K562 (cell line): ENCODE measurements around the gene BNIP1. TPM values are rescaled to one million over a fixed set of nuclear protein-coding genes. Genes with fewer than 3 reads are reported as not detected.

Source experiments
- ATAC-seq: fragments of 200-7000 bp; cut with Tn5 transposase; 3 replicates; pipeline ENCODE4 v1.9.1; 2020; ENCODE audit warnings: moderate library complexity
- BruUV-seq: library from RNA; stranded (reverse); fragments of 400-500 nt; replicated peaks from 2 replicates; lab custom pipeline; 2021; lab: Mats Ljungman, UMichigan
- CTCF ChIA-PET: fragments of 300-600 bp; formaldehyde crosslinking; extraction: SDS; loops from one replicate; lab custom pipeline; 2021; ENCODE audit warnings: low intra/inter-chr PET ratio; lab: Yijun Ruan, JAX
- POLR2A ChIA-PET: fragments of 300-600, 350-650 bp; sonication (Branson Sonifier 250); formaldehyde crosslinking; extraction: SDS; loops from one replicate; lab custom pipeline; 2021; ENCODE audit warnings: antibody characterized with exemption, inconsistent platforms; lab: Yijun Ruan, JAX
- DNase-seq, 4 experiments: peaks; one replicate each; pipeline versions ENCODE4 v3.0.0 to v3.0.0-alpha.2; 2011 to 2018; ENCODE audit warnings: low spot score in 3 of 4, mixed read lengths in 3 of 4; ENCODE audit errors: extremely low read depth in 1 of 4
- FAIRE-seq: peaks from 2 replicates; lab custom pipeline; 2011; peaks lifted over from hg19 to GRCh38; lab: Jason Lieb, UNC
- H2AFZ ChIP-seq: 2 replicates; pipeline ENCODE4 v1.6.0; 2011; ENCODE audit warnings: low read depth, low read length, control low read depth, inconsistent platforms
- H3K27ac ChIP-seq: fragments of 200-600 bp; 3 replicates; pipeline ENCODE4 v1.8.0; 2011; ENCODE audit warnings: low read depth, mild to moderate bottlenecking, control low read depth, inconsistent platforms, low read length, moderate library complexity, mixed read lengths; ENCODE audit errors: extremely low read depth
- H3K27me3 ChIP-seq, 2 experiments: fragments of 300-600 bp in 1 of 2; 2 replicates in 1 of 2; 3 replicates in 1 of 2; pipeline versions ENCODE4 v1.6.0 to v1.8.0; 2011; ENCODE audit warnings: inconsistent platforms in 2 of 2, low read length in 2 of 2, mild to moderate bottlenecking in 1 of 2, mixed read lengths in 1 of 2, moderate library complexity in 1 of 2; ENCODE audit not compliant: control insufficient read depth in 2 of 2, insufficient read depth in 2 of 2
- H3K36me3 ChIP-seq: fragments of 300-600 bp; 3 replicates; pipeline ENCODE4 v1.8.0; 2011; ENCODE audit warnings: mild to moderate bottlenecking, low read length, inconsistent platforms; ENCODE audit not compliant: control insufficient read depth, insufficient read depth
- H3K4me1 ChIP-seq, 2 experiments: fragments of 200-600 bp in 1 of 2; replicated peaks in 1 of 2; 2 replicates in 1 of 2; 3 replicates in 1 of 2; pipeline versions ENCODE4 v1.5.1 to v1.8.0; 2011; ENCODE audit warnings: inconsistent platforms in 2 of 2, low read length in 2 of 2, mild to moderate bottlenecking in 1 of 2, mixed read lengths in 1 of 2, moderate library complexity in 1 of 2; ENCODE audit not compliant: control insufficient read depth in 2 of 2, insufficient read depth in 2 of 2
- H3K4me2 ChIP-seq: 2 replicates; pipeline ENCODE4 v1.6.1; 2011; ENCODE audit warnings: low read length, control low read depth, inconsistent platforms, mixed read lengths; ENCODE audit not compliant: insufficient read depth
- H3K4me3 ChIP-seq: fragments of 200-600 bp; sonication (generic), shearing (Covaris generic); 2 replicates; pipeline ENCODE4 v1.5.1; 2016; ENCODE audit warnings: control low read depth, inconsistent platforms
- H3K79me2 ChIP-seq: fragments of 200-600 bp; 3 replicates; pipeline ENCODE4 v1.8.0; 2011; ENCODE audit warnings: low read length, inconsistent platforms; ENCODE audit not compliant: control insufficient read depth, insufficient read depth
- H3K9ac ChIP-seq, 2 experiments: 2 replicates each; pipeline versions ENCODE4 v1.6.0 to v1.6.1; 2011; ENCODE audit warnings: low read depth in 2 of 2, low read length in 2 of 2, control low read depth in 1 of 2, inconsistent platforms in 1 of 2, mild to moderate bottlenecking in 1 of 2, mixed read lengths in 1 of 2; ENCODE audit not compliant: insufficient read depth in 1 of 2
- H3K9me1 ChIP-seq: one replicate; pipeline ENCODE4 v1.6.0; 2011; ENCODE audit warnings: inconsistent platforms, mild to moderate bottlenecking, low read length, moderate library complexity; ENCODE audit not compliant: control insufficient read depth, insufficient read depth
- H3K9me3 ChIP-seq: replicated peaks from 2 replicates; pipeline ENCODE4 v1.5.1; 2011; ENCODE audit warnings: low read depth, low read length, inconsistent platforms; ENCODE audit not compliant: control insufficient read depth, insufficient read depth
- H4K20me1 ChIP-seq: replicated peaks from 2 replicates; pipeline ENCODE4 v1.6.1; 2011; ENCODE audit warnings: low read length, inconsistent platforms, mixed read lengths; ENCODE audit not compliant: control insufficient read depth, insufficient read depth
- CTCF ChIP-seq, 3 experiments: IDR thresholded peaks in 2 of 3; conservative IDR thresholded peaks in 1 of 3; 2 replicates each; pipeline ENCODE4 v1.5.1; 2011 to 2012; ENCODE audit warnings: low read length in 3 of 3, mild to moderate bottlenecking in 3 of 3, control low read depth in 2 of 3, improper control_type of control experiment in 1 of 3, inconsistent platforms in 1 of 3, low read depth in 1 of 3, mixed read lengths in 1 of 3, moderate library complexity in 1 of 3; ENCODE audit not compliant: insufficient read depth in 2 of 3
- CTCFL ChIP-seq: IDR thresholded peaks from 2 replicates; pipeline ENCODE4 v1.6.1; 2011; ENCODE audit warnings: borderline replicate concordance, low read depth, mild to moderate bottlenecking, moderate library complexity, low read length; ENCODE audit not compliant: insufficient read depth, poor library complexity, severe bottlenecking
- KAT7 ChIP-seq: sonication (generic); formaldehyde crosslinking; IDR thresholded peaks from 2 replicates; pipeline ENCODE4 v1.8.0; 2022; ENCODE audit warnings: missing genetic modification reagents, mild to moderate bottlenecking, borderline replicate concordance
- PKNOX1 ChIP-seq: fragments of 450-650 bp; IDR thresholded peaks from 2 replicates; pipeline ENCODE4 v1.6.1; 2016
- PRMT5 ChIP-seq: sonication (generic); formaldehyde crosslinking; IDR thresholded peaks from 2 replicates; pipeline ENCODE4 v1.5.0; 2020; ENCODE audit warnings: missing genetic modification reagents
- RBM14 ChIP-seq: fragments of 200-400 bp; formaldehyde crosslinking; IDR thresholded peaks from 2 replicates; pipeline ENCODE4 v1.6.1; 2018; ENCODE audit warnings: low read depth, mild to moderate bottlenecking, low read length, moderate library complexity, borderline replicate concordance; ENCODE audit not compliant: insufficient read depth
- SLC30A9 ChIP-seq: fragments of 250-450 bp; sonication (Bioruptor Pico); IDR thresholded peaks from 2 replicates; pipeline ENCODE4 v1.8.0; 2022; ENCODE audit warnings: mild to moderate bottlenecking, moderate library complexity
- ZEB2 ChIP-seq: fragments of 450-650 bp; IDR thresholded peaks from 2 replicates; pipeline ENCODE4 v1.6.1; 2016
- ZKSCAN8 ChIP-seq: fragments of 200-800 bp; sonication (Bioruptor generic); IDR thresholded peaks from 2 replicates; pipeline ENCODE4 v1.6.1; 2016; ENCODE audit warnings: missing genetic modification characterization, missing compliant biosample characterization
- ZNF431 ChIP-seq: sonication (generic); formaldehyde crosslinking; IDR thresholded peaks from 2 replicates; pipeline ENCODE4 v1.8.0; 2022; ENCODE audit warnings: mild to moderate bottlenecking, missing genetic modification reagents
- WGBS: fragments of 100-300 bp; shearing (Covaris generic); methylation state at CpG from one replicate; pipeline ENCODE4 v1.1.6; 2016; ENCODE audit warnings: low coverage, mixed read lengths; ENCODE audit not compliant: insufficient coverage; ENCODE audit errors: missing lambda C conversion rate; 5-methylcytosine and 5-hydroxymethylcytosine counted together
- in situ Hi-C: fragments of 300-500 bp; cut with MboI; formaldehyde crosslinking; loops from 4 replicates; pipeline ENCODE4 v1.15.0; 2018; ENCODE audit warnings: inconsistent platforms, mixed read lengths
- intact Hi-C: fragments of 100-400 bp; cut with micrococcal nuclease; formaldehyde crosslinking; loops from 2 replicates; pipeline ENCODE4 v1.14.2; 2022
- polyA plus RNA-seq, 8 experiments: library from polyadenylated mRNA; depleted of rRNA in 4 of 8; stranded (reverse) in 5 of 8; unstranded in 3 of 8; fragments of >200 nt; fragmentation: Nextera tagmentation in 2 of 8; fragmentation: Illumina TruSeq in 1 of 8; extraction: Ambion mirVana in 2 of 8; extraction: Trizol in 1 of 8; gene quantifications; 2 replicates each; pipeline versions ENCODE4 v1.2.1 to v1.2.3, GENCODE V29; 2011 to 2014; ENCODE audit warnings: inconsistent platforms in 1 of 8, missing spikeins in 1 of 8
- total RNA-seq, 7 experiments: library from RNA; depleted of rRNA in 6 of 7; stranded (reverse); fragments of >200 nt in 6 of 7; fragmentation: Illumina TruSeq in 2 of 7; extraction: Trizol in 2 of 7; gene quantifications; 2 replicates each; pipeline versions ENCODE4 v1.2.1 to v1.2.3, GENCODE V29; 2011 to 2021; ENCODE audit warnings: low replicate concordance in 1 of 7

The BNIP1 gene
- total and polyA plus RNA-seq, 9 of the 15 experiments (the other 6 are each of a cell fraction or from before 2014, with no cell fraction given) = 18.8 to 65.0 (median 26.2) TPM

GRCh38 chr5:173187054-173187743 lies 42.9 kb downstream of the BNIP1 start:
- ATAC-seq (peak; percentile 78), FAIRE-seq (no peak), DNase-seq (peak in 2 of 4 experiments; percentile 12 to 18)
- in situ Hi-C loops (no loop called here), intact Hi-C loops (no loop called here)
- Histone ChIP-seq H3K27me3 (peaks cover 8 to 35% of the 10 kb centered on the region in 2 experiments), H3K27ac (no peak overlapping the region), H3K4me1 (no peaks in the 10 kb centered on the region), H2AFZ (no peak overlapping the region), H4K20me1 (peaks cover 4% of the 10 kb centered on the region; the same call in 1 of the 2 replicates), H3K4me2 (no peak overlapping the region), H3K9me1 (no peaks in the 10 kb centered on the region), H3K9ac (no peak overlapping the region), H3K9me3 (no peaks in the 10 kb centered on the region), H3K36me3 (no peaks in the 10 kb centered on the region), H3K4me3 (no peak overlapping the region), H3K79me2 (no peaks in the 10 kb centered on the region)
- WGBS = 7% methylated on average over 11 of the region's 11 CpGs
- ChIA-PET CTCF (interaction anchor here (1.0 kb wide), 1 partner anchor 21 kb away, joined by 3 read pairs; no protein-coding TSS in a partner anchor), POLR2A (interaction anchor here (0.6 kb wide), 1 partner anchor 21 kb away, joined by 5 read pairs; no protein-coding TSS in a partner anchor)
- no TSS peak for BruUV-seq
- no peak for TF ChIP-seq RBM14
- TF ChIP-seq SLC30A9 (CRISPR knock-in tag) = no peak
- TF ChIP-seq KAT7 = no peak
- TF ChIP-seq CTCF (IDR thresholded peaks at IDR 0.05 in 2 of 3, conservative IDR thresholded peaks at IDR 0.05 in 1 of 3; ENCODE audit: insufficient read depth in 2 of 3, low read depth in 1 of 3, low read length in 3 of 3) = peak in 1 of 3 experiments; percentile 27; a peak in 2 of 6 replicates
- TF ChIP-seq PRMT5 (CRISPR knock-in tag) = no peak
- TF ChIP-seq PKNOX1 = 0 out of 2 replicates have a peak, but pooled peaks have one; percentile 3
- TF ChIP-seq ZKSCAN8 (CRISPR knock-in tag) = no peak
- no peak for TF ChIP-seq ZNF431
- TF ChIP-seq ZEB2 = no peak
- TF ChIP-seq CTCFL = peak; percentile 73
